Measurements from ENCODE around the gene METTL25B.
A peak's percentile ranks its signal among the peaks of the same experiment; 100 is the strongest.

METTL25B gene

DNA sequence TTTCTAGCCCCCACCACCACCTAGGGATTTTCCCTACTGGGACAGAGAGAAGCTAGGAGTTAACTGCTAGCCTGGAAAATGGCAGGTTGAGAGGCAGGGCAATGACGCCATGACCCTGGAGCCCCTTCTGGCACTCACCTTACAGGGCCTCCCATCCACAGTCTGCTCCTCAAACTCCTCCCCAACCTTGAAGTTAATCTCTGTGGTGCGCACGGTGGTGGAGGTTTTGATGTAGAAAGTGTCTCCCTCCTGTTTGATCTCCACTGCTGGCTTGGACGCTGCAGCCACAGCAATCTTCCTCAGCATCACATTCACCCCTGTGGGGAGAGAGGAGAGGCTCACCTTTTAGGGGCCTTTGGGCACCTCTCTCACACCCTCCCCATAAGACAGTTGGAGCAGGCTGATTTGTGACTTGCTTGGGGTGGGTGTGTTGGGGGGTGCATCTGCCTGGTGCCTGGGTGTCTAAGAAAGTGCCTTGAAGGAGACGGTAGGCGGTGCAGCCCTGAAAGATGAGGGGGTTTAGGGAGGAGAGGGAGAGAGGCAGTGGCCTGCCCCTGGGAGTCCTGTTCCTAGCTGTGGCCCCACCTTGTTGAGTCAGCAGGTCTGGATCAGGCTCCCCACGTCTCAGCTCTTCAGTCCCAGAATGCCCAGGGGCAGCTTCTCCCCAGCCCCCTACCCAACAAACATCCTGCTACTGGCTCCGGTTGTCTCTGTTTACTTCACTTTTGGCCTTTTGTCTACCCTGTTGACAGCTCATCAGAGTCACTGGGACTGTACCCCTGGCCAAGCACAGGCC is 27.3 kb upstream of the METTL25B start:
- no peak for DNase-seq (ENCODE audit: low spot score)

DNA sequence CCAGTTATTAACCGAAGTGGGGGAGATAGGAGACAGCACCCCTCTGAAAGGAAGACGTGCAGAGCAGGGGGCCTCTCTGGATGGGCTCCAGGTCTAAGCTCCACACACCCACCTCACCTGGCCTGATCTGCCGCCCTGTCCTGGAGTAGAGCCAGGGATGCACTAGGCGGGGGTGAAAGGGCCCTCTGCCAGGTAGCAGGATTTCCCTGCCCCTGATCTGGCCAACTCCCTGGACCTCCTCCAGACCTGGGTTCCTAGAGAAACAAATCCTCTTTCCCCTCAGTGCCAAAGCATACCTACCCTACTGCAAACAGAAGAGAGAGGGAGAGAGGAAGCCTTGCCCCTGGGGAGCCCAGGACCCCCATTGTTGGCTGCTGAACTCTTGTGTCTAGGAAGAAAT is 24.9 kb upstream of the METTL25B start:
- no peak for DNase-seq (ENCODE audit: low spot score)

DNA sequence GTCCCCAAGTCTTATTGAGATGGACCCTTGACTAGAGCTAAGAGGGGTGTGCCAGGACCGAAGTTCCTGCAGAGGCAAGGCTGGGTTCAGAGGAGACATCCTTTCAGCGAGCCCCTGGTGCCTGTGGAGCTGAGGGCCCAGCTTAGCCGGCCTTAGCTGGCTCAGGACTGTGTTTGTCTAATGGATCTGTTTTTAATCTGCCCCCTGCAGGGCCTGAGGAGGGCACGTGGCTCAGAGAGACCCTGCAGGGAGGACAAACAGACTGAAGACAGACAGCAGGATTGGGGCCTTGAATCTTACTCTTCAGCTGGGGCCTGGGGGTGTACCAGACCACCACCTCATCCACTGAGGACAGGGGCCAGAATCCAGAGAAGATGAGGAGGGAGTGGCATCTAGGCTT is 24.5 kb upstream of the METTL25B start:
- peak; percentile 72 for DNase-seq (ENCODE audit: low spot score)

DNA sequence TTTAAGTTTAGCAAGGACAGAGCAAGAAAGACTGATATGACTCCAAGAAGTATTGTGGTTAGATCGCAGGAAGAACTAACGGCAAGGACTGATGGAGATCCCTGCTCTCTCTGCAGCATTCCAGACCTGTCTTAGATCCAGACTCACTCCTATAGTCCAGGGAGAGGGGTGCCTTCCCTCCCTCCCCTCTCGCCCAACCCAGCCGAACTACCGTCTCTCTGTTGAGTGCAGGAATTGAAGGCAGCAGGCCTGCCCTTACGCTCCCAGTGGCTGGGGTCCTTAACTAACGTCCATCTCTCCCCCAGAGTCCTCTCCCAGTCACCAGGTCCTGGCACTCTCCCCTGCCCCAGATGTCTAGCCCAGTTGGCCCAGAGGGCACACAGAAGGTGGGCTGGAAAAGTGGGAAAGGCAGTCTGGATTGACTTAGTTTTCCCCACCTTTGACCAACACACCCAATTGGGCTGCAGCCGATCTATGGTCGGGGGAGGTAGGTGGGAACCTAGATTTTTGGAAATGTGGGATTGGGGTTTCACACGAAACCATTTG is 24.0 kb upstream of the METTL25B start:
- DNase-seq (ENCODE audit: low spot score) = no peak

DNA sequence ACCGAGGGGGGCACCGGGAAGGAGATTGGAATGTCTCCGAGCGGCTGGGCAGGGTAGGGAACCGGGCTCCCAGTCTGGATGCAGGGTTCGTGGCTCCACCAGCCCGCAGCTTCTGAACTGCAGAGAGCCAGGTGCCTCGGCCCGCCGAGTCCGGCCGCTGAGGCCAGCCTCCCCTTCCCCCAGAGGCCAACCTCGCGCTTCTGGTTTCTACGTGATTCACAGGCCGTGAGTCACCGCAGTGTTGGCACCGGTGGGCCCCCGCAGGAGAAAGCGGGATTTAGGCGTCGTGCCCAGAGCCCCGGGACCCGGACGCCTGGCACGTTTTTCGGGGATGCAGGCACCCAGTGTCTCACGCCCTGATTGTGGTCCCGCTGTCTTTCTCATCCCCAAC is 23.3 kb upstream of the METTL25B start:
- no peak for DNase-seq (ENCODE audit: low spot score)

DNA sequence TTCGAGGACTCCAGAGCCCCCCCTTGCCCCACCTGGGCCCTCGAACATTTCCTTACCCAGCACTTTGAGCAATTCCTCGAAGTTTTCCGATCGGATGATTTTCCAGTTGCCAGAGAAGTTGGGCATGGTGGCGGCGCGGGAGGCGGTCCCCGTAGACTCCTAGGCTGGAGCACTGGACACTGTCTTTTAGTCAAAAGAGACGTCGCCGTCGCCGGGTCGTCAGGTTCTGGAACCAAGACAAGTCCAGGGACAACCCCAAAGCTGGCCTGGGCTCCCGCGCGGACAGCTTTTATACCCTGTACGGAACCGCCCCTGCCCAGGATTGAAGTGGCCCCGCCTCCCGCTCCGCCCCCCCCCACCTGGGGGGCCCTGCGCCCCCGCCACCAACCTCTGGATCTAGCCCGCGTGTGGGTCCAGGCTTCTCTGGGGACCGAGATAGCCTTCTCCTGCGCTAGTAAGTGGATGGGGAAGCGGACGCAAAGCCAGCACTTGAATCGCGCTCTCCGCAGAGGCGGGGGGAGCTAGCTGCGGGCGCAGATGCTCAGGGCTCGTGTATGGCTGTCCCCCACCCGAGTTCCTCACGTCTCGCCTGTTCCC is 22.9 kb upstream of the METTL25B start, which contains the start of gene CRABP2:
CRABP2 (minus strand) TSS at position 263 of the 597 bp plus-strand sequence; CDS start at position 126, 137 bp downstream.
- no peak for DNase-seq (ENCODE audit: low spot score)

DNA sequence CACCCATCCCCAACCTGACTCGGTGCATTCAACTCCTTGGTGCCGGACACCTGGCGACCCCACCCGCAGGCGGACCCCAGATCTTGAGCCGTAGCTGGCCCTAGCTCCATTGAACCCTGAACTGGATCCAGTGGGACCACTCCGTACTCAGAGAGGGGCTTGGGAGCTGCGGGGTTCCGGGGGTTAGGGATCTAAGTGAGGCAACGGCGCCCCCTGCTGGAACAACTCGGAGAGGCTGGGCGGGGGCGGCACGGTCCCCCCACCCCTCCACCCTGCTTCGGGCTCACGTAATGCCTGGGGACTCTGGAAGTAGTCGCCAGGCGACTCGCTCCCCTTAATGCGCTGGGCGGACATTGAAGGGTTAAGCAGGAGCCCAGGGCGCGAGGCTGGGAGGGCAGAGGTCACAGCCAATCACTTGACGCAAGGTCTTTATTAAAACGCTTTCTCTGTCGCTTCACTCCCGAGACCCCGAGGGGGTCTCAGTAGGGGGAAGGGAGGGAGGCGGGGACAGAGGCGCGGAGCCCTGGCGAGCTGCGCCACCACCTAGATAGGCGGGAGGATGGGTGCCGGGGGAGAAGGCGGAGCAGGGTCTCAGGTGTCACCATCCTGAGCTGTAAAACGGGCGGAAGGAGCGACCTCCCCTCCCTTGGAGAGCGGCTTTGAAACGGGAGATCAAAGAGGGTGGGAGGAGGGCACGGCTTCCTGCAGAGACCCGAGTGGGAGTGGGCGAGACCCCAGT is 22.2 kb upstream of the METTL25B start:
- DNase-seq (ENCODE audit: low spot score) = peak; percentile 95

DNA sequence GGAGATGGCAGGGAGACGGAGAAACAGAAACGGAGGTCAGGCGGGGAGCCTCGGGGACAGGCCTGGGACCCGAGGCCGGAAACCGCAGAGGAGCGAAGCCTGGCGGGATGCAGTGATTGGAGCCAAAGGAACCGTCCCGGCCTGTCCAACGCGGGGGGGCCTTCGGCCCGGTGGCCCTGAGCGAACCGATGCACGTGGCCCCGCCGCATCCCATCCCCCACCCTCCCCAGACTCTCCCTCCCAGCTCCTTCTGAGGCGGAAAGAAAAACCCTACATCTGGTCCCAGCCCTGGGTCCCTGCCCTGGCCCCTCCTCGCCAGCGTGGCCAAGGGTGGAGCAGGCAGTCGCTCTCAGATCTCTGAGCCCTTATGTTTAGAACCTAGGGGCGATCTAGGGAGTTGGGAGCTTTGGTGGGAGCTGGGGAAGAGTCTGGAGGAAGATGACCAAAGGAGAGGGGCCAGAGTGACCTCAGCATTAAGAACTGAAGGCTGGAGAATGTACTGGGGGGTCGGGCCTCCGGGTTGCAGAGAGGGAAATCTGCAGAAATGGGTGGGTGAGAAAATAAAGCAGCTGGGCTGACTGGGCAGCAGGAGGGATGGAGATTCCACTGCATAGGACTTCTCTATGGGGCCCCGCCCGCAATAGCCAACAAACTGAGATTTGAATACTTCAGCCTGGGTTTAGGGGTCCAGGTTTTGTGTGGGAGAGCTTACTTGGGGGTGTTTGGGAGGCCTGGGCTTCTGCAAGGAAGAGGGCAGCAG is 21.4 kb upstream of the METTL25B start:
- peak; percentile 90 for DNase-seq (ENCODE audit: low spot score)

DNA sequence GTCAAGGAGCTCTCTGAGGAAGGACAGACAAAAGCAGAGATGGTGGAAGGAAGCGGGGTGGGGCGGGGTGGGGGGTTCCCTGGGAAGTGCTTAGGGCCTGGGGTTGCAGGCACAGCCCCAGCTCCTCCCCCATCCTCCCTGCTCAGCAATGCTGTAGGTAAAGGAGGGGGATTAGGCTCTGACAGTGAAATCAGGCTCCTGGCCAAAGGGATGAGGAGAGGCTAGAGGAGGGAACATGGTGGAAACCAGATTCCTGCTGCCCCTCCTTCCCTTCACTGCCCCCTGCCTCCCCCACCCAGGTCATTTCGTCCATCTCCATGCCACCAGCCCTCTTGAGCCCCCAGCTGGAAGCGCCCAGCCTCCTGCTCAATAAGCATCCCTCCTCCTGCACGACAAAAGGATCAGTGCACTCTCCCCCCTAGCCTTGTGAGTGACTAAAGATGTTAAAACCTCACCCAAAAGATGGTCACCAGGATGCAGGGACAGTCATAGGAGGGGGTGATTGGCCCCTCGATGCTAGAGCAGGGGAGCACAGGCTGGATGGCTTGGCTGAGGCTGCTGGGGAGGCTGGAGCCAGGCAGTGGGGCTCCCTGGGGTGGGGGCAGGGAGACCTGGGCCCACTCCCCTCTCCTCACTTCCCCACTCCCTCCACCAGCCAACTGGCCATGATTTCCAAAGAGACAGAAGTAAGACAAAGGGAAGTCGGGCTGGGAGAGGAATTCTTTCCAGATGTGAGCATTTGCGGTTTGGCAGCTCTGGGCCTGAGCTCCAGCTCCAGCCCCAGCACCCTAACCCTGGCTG is 20.7 kb upstream of the METTL25B start:
- peak; percentile 79 for DNase-seq (ENCODE audit: low spot score)

DNA sequence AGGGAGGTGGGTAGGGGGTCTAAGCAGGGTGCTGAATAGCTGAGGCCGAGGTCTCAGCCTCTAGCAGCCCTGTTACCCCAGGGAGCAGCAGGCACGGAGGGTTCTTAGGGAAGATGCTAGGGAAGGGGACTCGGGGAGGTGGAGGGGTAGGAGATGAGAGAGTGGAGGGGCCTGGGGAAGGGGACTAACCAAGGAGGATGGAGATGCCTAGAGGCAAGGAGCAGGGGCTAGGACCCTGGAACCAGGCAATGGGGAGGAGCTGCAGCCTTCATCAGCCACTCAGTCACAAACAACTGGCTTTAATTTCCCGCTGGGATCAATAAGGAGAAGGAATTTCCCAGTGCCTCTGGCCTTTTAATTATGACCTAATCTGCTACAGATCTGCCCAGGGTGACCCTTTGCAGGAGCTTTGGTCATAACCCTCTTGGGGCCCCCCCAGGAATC is 20.0 kb upstream of the METTL25B start:
- peak; percentile 68 for DNase-seq (ENCODE audit: low spot score)

DNA sequence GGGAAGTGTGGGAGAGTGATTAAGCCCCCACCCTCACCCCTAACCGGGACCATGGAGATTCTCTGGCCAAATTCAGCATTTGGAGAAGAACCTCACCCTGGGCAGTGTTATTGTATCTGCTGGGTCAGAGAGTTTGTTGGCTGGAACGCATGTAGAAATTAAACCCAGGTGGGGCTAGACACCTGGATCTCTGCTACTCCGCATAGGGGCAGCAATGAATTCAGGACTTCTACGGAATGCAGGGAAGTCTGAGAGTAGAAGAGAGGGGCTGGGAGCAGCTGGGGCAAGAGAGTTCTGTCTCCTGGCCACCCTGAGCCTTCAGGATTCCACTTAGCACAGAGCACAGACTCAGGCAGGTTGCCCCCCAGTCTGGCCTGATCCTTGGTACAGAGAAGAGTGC is 19.2 kb upstream of the METTL25B start:
- no peak for DNase-seq (ENCODE audit: low spot score)

DNA sequence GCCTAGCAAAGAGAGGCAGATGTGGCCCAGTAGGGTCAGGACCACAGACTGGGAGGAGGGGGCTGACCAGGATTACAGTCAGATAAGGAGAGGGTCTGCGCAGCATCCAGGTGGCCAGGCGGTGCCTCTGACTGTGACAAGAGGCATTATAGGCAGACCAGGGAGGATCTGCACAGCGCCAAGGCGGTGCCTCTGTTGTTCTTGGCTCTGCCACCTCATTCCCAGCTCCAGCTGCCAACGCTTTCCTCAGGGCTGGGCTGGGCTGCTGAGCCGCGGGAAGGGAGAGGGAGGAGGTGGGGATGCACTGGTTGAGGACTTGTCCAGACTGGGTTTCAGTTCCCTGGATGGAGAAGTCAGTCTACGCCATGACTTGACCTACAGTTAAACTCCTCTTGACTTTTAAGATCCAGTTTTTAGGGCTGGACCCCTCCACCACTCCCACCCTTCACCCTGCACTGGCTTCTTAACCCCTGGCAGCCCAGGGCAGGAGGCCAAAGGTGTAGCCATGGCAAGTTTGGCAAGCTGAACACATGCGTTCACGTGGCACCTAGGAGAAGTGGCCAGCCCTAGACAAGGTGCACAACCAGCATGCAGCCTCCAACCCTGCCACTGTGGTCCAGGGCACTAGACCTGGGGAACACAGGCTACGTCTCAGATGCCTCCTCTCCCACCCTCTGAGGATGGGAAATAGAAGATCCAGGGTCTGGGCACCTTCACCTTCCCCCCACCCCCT is 18.3 kb upstream of the METTL25B start:
- no peak for DNase-seq (ENCODE audit: low spot score)

DNA sequence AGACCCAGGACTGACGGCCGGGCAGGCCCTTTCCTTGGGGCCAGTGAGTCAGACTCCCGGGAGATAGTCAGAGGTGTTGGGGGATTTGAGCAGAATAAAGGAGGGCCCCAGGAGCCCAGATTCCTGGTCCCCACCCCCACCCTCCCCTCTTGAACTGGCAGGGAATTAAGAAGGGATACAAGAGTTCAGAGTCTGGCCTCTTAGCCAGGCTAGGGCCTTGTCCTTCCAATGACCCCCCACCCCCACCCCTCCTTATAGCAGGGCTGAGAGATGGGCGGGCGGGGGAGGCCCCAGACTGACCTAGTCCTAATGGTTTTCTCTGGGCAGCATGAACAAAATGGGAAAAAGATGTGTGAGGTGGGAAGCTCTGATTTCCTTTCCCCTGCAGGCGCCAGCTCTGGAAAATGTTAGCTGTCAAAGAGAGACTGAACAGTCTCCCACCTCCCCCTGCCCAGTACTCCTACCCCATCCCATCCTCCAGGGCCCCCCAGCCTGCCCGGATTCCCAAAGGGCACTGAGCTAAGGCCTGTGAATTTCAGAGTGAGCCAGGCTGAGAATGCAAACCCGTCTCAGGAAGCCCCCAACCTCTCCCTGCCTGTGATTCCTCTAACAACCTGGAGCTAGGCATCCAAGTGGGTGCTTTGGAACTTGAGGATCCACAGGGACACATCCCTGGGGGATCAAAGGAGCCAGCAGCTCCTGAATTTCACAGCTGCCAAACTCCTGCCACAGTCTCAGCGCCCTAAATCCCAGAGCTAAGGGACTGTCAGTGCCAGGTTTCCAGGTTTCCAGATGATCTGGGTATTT is 17.1 kb upstream of the METTL25B start:
- DNase-seq (ENCODE audit: low spot score) = no peak

DNA sequence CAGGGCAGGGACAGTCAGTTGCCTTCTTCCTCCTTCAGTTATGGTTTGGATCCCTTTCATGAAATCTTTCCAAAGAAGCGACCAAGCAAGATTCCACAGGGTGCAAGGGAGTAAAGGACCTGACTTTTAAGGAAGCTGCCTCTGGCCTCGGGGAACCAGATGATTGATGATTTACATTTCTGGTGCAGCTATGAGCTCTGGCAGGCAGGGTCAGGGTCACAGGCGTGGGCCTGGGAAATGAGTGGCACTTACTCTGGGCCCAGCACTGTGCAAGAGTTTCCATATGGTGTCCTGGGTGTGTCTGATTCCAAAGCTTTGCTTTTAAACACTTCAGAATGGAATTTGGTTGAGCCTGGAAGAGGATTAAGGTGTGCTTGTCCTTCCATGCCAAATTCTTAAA is 15.6 kb upstream of the METTL25B start:
- DNase-seq (ENCODE audit: low spot score) = no peak

DNA sequence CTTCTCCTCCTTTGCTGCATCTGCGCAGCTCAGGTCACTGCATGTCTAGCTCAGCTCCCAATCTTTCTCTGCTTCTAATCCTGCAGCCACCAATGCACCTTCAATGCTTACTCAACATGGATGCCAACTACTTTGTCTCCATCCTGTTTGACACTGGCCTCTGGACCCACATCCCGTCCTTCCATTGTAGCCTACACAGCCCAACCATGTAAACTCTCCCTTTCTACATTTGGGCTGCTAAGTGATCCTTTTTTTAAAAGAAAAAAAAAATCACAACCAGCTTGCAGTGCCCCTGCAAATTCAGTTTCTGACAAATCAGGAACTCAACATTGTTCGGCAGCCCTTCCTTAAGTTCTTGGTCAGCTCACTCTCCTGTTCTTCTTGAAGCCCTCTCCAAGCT is 13.4 kb upstream of the METTL25B start:
- DNase-seq (ENCODE audit: low spot score) = no peak

DNA sequence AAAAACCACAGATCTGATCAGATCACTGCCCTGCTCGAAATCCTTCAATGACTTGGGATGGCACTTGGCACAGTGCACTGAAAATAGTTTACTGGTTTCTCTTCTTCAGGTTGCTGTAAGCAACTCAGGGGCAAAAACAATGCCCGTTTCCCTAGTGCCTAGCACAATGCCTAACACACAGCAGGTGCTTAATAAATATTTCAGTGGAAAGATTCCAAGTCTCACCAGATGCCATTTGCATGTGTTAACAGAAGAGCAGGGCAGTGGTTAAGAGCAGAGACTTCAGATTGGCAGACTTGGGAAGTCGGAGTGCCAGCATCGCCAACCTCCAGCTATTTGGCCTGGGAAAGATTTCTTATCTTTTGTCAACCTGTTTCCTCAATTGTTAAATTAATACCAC is 10.9 kb upstream of the METTL25B start:
- no peak for DNase-seq (ENCODE audit: low spot score)

DNA sequence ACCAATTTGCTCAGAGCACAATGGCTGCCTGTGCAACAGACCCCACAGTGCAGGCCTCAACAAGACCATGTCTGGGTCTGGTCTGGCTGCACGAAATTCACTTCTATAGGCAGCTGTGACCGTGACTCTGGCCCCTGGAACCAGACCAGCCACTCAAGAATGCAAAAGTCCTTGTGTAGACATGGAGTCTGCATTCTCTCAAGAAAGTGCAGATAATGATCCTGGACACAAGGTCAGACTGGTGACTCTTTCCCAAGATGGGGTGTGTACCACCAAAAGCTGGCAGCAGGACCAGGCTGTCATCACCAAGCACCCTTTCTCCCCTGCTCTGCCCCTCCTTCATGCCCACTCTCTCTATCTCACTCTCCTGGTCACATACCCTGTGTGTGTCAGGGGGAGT is 7.1 kb upstream of the METTL25B start:
- DNase-seq (ENCODE audit: low spot score) = no peak

DNA sequence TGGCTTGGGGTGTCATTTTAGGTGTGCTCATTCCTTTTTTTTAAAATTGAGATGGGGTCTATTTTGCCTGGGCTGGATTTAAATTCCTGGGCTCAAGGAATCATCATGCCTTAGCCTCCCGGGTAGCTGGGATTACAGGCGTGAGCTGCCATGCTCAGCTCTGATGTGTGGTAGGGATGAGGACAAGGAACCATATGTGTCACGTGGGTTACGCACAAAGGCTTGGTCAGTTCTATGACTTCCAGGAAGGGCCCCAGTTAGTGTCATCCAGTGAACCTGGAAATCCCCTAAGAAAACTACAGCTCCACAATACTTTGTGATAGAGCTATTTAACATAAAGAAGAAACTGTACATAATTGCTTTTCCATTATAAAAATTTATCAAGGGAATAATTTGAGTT is 6.7 kb upstream of the METTL25B start:
- DNase-seq (ENCODE audit: low spot score) = no peak

DNA sequence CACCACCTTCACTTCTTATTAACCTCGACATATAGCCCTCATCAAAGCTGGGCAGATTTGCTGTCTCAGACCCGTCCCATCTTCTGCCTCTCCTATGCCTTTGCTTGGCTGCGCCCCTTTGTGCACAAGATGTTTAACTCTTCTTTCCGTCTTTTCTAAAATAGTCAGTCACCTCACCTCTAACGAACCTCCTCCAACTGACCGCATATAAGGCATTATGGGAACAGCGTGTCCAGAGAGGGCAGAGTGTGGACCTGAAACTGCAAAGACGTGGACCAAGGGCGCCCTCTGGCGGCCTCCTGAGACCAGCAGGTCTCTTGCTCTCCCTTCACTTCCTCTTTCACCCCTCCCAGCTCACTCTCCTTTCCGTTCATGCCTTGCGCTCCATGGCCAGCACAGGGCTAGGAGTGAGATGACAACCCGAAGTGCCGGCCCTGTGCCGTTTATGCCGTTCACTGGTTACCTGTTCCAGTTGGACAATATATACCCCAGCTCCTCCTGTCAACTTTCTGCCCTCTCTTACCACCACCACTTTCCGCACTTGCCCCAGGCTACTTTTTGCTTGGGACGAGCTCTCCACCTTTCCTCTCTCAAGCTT is 2.5 kb upstream of the METTL25B start:
- peak; percentile 93 for DNase-seq (ENCODE audit: low spot score)

Measured in ecto neural progenitor cell (in vitro differentiated cells).